Right atrium auricular region (tissue), 2 donors: ENCODE measurements around the gene RTKN. TPM values are rescaled to one million over a fixed set of nuclear protein-coding genes. Genes with fewer than 3 reads are reported as not detected.
A peak's percentile ranks its signal among the peaks of the same experiment; 100 is the strongest.

Source experiments
- DNase-seq: peaks from one replicate; pipeline ENCODE4 v3.0.0-alpha.2; 2019; ENCODE audit warnings: low spot score
- H3K27ac ChIP-seq, 2 donors: fragments of 200-600 bp; sonication (generic); 1 replicate in 1 of 2; 2 replicates in 1 of 2; pipeline ENCODE4 v1.5.1; 2016 to 2019
- H3K27me3 ChIP-seq, 2 donors: fragments of 200-600 bp; sonication (generic); one replicate each; pipeline versions ENCODE4 v1.5.1 to v1.6.0; 2017 to 2019
- H3K36me3 ChIP-seq: fragments of 200-600 bp; sonication (generic); one replicate; pipeline ENCODE4 v1.5.1; 2016
- H3K4me1 ChIP-seq, 2 donors: fragments of 200-600 bp; sonication (generic); one replicate each; pipeline versions ENCODE4 v1.5.1 to v1.6.0; 2017 to 2019
- H3K4me3 ChIP-seq, 2 donors: fragments of 200-600 bp; sonication (generic); 1 replicate in 1 of 2; 2 replicates in 1 of 2; pipeline ENCODE4 v1.5.1; 2017 to 2019; ENCODE audit warnings: mild to moderate bottlenecking in 1 of 2, moderate library complexity in 1 of 2
- H3K9me3 ChIP-seq, 2 donors: fragments of 200-600 bp; sonication (generic); one replicate each; pipeline ENCODE4 v1.5.1; 2019
- CTCF ChIP-seq, 2 donors: fragments of 200-600 bp; sonication (generic); IDR thresholded peaks; one replicate each; pipeline ENCODE4 v1.5.1; 2019; ENCODE audit warnings: antibody characterized with exemption in 2 of 2
- total RNA-seq, 2 donors: library from RNA; depleted of rRNA; stranded (reverse); fragments of >200 nt; gene quantifications; one replicate each; pipeline ENCODE4 v1.1.0, GENCODE V29; 2016

RTKN gene
- total RNA-seq, 2 donors from 2014 or later = 10.4 to 15.3 TPM

- peak; percentile 71 to 85 for TF ChIP-seq CTCF (IDR thresholded peaks at IDR 0.05)
- H3K9me3 ChIP-seq = no peaks in the 10 kb centered on the region
- peak within 1 kb of the TSS; percentile 88 to 91 for H3K27ac ChIP-seq
- H3K36me3 ChIP-seq = peaks cover 7% of the 10 kb centered on the region
- H3K27me3 ChIP-seq = no peaks in the 10 kb centered on the region
- peaks cover 0 to 31% of the 10 kb centered on the region in 2 donors for H3K4me1 ChIP-seq
- H3K4me3 ChIP-seq = peak within 1 kb of the TSS; percentile 78 to 83
- DNase-seq = peak; percentile 98
Observed at GRCh38 chr2:74482801-74483674, 41.3 kb upstream of the RTKN start, which contains the start of the genes CCDC142 and TTC31. CCDC142 (minus strand) TSS chr2:74482998; CDS start chr2:74482837, 161 bp downstream. TTC31 (plus strand) TSS chr2:74483081; CDS start chr2:74483096, 15 bp downstream.

DNA sequence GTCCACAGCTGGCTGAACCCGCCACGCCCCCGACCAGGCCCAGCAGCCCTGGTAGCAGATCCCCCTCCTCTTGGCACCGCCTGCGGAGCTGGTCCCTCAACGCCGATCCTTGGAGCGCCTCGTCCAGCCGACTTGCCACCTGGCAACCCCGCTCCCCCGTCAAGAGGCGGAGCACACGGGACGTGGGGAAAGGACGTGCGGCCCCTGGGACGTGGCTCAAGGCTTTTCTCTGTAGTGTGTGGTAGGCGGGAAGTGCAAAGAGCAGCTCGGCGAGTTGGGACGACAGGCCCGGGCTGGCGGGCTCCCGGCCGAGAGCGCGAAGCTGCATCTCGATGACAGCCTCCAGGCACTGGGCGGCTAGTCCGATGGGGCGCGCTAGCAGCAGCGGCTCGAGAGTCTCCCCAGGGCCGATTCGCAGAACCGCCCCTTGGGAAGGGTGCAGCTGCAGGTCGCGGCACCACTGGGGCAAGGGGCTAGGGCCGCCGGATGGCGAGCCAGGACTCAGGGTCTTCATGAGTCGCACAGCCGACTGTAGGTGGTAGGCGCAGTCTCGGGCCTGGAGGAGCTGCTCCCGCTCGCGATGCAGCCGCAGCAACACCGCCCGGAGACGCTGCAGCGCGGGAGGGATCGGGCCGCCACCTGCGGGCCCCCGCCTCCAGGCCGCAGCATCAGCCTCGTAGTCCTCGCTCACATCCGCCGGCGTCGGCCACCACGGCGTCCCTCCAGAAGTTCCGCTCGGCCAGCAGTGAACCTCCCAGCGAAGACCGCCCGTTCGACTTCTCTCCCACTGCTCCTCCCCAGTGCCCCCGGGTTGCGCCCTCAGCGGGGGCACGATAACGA, 40.4 kb upstream of the RTKN start:
- H3K4me1 ChIP-seq = peaks cover 0 to 31% of the 10 kb centered on the region in 2 donors
- H3K27me3 ChIP-seq = no peaks in the 10 kb centered on the region
- TF ChIP-seq CTCF (IDR thresholded peaks at IDR 0.05) = no peak
- H3K4me3 ChIP-seq = peak overlapping the region; percentile 78 to 83
- H3K36me3 ChIP-seq = peaks cover 6% of the 10 kb centered on the region
- H3K27ac ChIP-seq = peak overlapping the region; percentile 88 to 91
- DNase-seq = no peak
- no peaks in the 10 kb centered on the region for H3K9me3 ChIP-seq

GRCh38 chr2:74481431-74481830, 39.7 kb upstream of the RTKN start:
- no peak for DNase-seq
- H3K4me1 ChIP-seq = peaks cover 0 to 31% of the 10 kb centered on the region in 2 donors
- peak overlapping the region; percentile 78 to 83 for H3K4me3 ChIP-seq
- H3K27ac ChIP-seq = peak overlapping the region in 1 of 2 donors; percentile 88
- H3K27me3 ChIP-seq = no peaks in the 10 kb centered on the region
- H3K9me3 ChIP-seq = no peaks in the 10 kb centered on the region
- no peaks in the 10 kb centered on the region for H3K36me3 ChIP-seq
- TF ChIP-seq CTCF (IDR thresholded peaks at IDR 0.05) = no peak

DNA sequence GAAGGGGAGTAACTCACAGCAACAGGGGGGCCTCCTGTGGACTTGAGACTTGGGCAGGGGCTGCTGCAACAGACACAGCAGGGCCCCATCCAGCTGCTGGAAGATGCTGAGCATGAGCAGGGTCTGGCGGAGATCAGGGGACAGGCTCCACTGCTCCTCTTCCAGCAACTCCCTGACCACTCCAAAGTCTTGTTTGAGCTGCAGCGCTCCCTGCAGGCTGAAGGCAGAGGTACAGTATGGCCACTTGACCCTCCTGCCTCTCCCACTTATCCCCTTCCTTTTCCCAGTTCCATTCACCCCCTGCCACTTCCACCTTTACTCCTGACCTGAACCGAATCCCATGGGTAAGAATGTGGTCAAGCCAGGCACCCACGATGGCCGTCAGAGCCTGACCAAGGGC, 33.2 kb upstream of the RTKN start:
- Histone ChIP-seq H3K4me3 (no peak overlapping the region), H3K9me3 (no peaks in the 10 kb centered on the region), H3K4me1 (peaks cover 0 to 20% of the 10 kb centered on the region in 2 donors), H3K27me3 (no peaks in the 10 kb centered on the region), H3K27ac (no peak overlapping the region), H3K36me3 (peaks cover 15% of the 10 kb centered on the region)
- no peak for DNase-seq
- TF ChIP-seq CTCF (IDR thresholded peaks at IDR 0.05) = peak in 1 of 2 donors; percentile 14

- DNase-seq = no peak
- no peaks in the 10 kb centered on the region for H3K9me3 ChIP-seq
- no peak overlapping the region for H3K4me3 ChIP-seq
- H3K36me3 ChIP-seq = peaks cover 15% of the 10 kb centered on the region
- H3K27me3 ChIP-seq = no peaks in the 10 kb centered on the region
- peaks cover 0 to 20% of the 10 kb centered on the region in 2 donors for H3K4me1 ChIP-seq
- TF ChIP-seq CTCF (IDR thresholded peaks at IDR 0.05) = no peak
- H3K27ac ChIP-seq = no peak overlapping the region
Observed at GRCh38 chr2:74474481-74474880, 32.7 kb upstream of the RTKN start.
